HEK293 (cell line): Measurements from ENCODE around the gene MX1.

Experiments
- CTCF ChIA-PET: fragments of 350-600 bp; formaldehyde crosslinking; extraction: SDS; loops from one replicate; lab custom pipeline; 2021; ENCODE audit warnings: antibody characterized with exemption; lab: Yijun Ruan, JAX
- POLR2A ChIA-PET: fragments of 300-600 bp; formaldehyde crosslinking; extraction: SDS; loops from one replicate; lab custom pipeline; 2020; ENCODE audit warnings: antibody characterized with exemption, inconsistent platforms; lab: Yijun Ruan, JAX
- H3K27ac ChIP-seq: fragments of 200-500 bp; sonication (Bioruptor generic); 2 replicates; pipeline ENCODE4 v1.5.1; 2014; ENCODE audit warnings: low read depth, low read length, control low read depth, inconsistent platforms; ENCODE audit errors: extremely low read depth
- H3K36me3 ChIP-seq, 2 experiments: fragments of 200-500 bp in 1 of 2; sonication (Bioruptor generic) in 1 of 2; 1 replicate in 1 of 2; 2 replicates in 1 of 2; pipeline ENCODE4 v1.5.1; 2014 to 2017; ENCODE audit warnings: inconsistent platforms in 2 of 2, low read length in 2 of 2; ENCODE audit not compliant: control insufficient read depth in 2 of 2, insufficient read depth in 1 of 2
- H3K4me1 ChIP-seq: fragments of 200-500 bp; sonication (Bioruptor generic); 2 replicates; pipeline ENCODE4 v1.5.1; 2014; ENCODE audit warnings: mild to moderate bottlenecking, low read length, inconsistent platforms; ENCODE audit not compliant: control insufficient read depth, insufficient read depth
- H3K4me3 ChIP-seq: 2 replicates; pipeline ENCODE4 v1.5.1; 2011; ENCODE audit warnings: low read depth, mild to moderate bottlenecking, control low read depth, low read length, moderate library complexity
- H3K9me3 ChIP-seq: fragments of 200-500 bp; sonication (Bioruptor generic); 2 replicates; pipeline ENCODE4 v1.5.1; 2014; ENCODE audit warnings: low read depth, low read length, inconsistent platforms; ENCODE audit not compliant: control insufficient read depth, insufficient read depth
- BCL11A ChIP-seq: fragments of 450-650 bp; formaldehyde crosslinking; IDR thresholded peaks from 2 replicates; pipeline ENCODE4 v1.5.1; 2016; ENCODE audit warnings: low read depth, missing biosample characterization, missing genetic modification characterization
- SALL2 ChIP-seq: fragments of 450-650 bp; formaldehyde crosslinking; IDR thresholded peaks from 2 replicates; pipeline ENCODE4 v1.5.0; 2017; ENCODE audit warnings: missing biosample characterization, mild to moderate bottlenecking, missing genetic modification characterization, borderline replicate concordance
- ZBTB17 ChIP-seq: fragments of 450-650 bp; formaldehyde crosslinking; IDR thresholded peaks from 2 replicates; pipeline ENCODE4 v1.5.1; 2016; ENCODE audit warnings: missing biosample characterization, missing genetic modification characterization
- ZNF121 ChIP-seq: fragments of 450-650 bp; formaldehyde crosslinking; IDR thresholded peaks from 2 replicates; pipeline ENCODE4 v1.5.1; 2016; ENCODE audit warnings: missing biosample characterization, missing genetic modification characterization
- ZNF140 ChIP-seq: fragments of 450-650 bp; formaldehyde crosslinking; IDR thresholded peaks from 2 replicates; pipeline ENCODE4 v1.5.1; 2016; ENCODE audit warnings: missing biosample characterization, missing genetic modification characterization
- ZNF24 ChIP-seq: fragments of 450-650 bp; formaldehyde crosslinking; IDR thresholded peaks from 2 replicates; pipeline ENCODE4 v1.5.1; 2016; ENCODE audit warnings: missing biosample characterization, missing genetic modification characterization
- ZNF266 ChIP-seq: fragments of 450-650 bp; formaldehyde crosslinking; IDR thresholded peaks from 2 replicates; pipeline ENCODE4 v1.5.1; 2016; ENCODE audit warnings: missing biosample characterization, missing genetic modification characterization, low read depth
- ZNF530 ChIP-seq: fragments of 450-650 bp; formaldehyde crosslinking; IDR thresholded peaks from 2 replicates; pipeline ENCODE4 v1.5.1; 2016; ENCODE audit warnings: low read depth, missing biosample characterization, missing genetic modification characterization
- ZNF560 ChIP-seq: fragments of 450-650 bp; formaldehyde crosslinking; IDR thresholded peaks from 2 replicates; pipeline ENCODE4 v1.5.1; 2017; ENCODE audit warnings: missing biosample characterization, missing genetic modification characterization, borderline replicate concordance
- ZNF792 ChIP-seq: fragments of 450-650 bp; formaldehyde crosslinking; IDR thresholded peaks from 2 replicates; pipeline ENCODE4 v1.5.1; 2016; ENCODE audit warnings: missing biosample characterization, missing genetic modification characterization
- TF ChIP-seq, protein P1 (sequence below): fragments of 450-650 bp; formaldehyde crosslinking; IDR thresholded peaks from 2 replicates; pipeline ENCODE4 v1.5.1; 2016; ENCODE audit warnings: missing biosample characterization, missing genetic modification characterization
- TF ChIP-seq, protein P2 (sequence below): fragments of 450-650 bp; formaldehyde crosslinking; conservative IDR thresholded peaks from 2 replicates; pipeline ENCODE4 v1.5.1; 2016; ENCODE audit warnings: low read depth, missing biosample characterization, missing genetic modification characterization
- TF ChIP-seq, protein P3 (sequence below): fragments of 450-650 bp; formaldehyde crosslinking; IDR thresholded peaks from 2 replicates; pipeline ENCODE4 v1.5.1; 2017; ENCODE audit warnings: missing biosample characterization, missing genetic modification characterization
- TF ChIP-seq, protein P4 (sequence below): fragments of 450-650 bp; IDR thresholded peaks from 2 replicates; pipeline ENCODE4 v1.5.1; 2018; ENCODE audit warnings: missing biosample characterization, mild to moderate bottlenecking, missing genetic modification characterization

MX1 gene

DNA sequence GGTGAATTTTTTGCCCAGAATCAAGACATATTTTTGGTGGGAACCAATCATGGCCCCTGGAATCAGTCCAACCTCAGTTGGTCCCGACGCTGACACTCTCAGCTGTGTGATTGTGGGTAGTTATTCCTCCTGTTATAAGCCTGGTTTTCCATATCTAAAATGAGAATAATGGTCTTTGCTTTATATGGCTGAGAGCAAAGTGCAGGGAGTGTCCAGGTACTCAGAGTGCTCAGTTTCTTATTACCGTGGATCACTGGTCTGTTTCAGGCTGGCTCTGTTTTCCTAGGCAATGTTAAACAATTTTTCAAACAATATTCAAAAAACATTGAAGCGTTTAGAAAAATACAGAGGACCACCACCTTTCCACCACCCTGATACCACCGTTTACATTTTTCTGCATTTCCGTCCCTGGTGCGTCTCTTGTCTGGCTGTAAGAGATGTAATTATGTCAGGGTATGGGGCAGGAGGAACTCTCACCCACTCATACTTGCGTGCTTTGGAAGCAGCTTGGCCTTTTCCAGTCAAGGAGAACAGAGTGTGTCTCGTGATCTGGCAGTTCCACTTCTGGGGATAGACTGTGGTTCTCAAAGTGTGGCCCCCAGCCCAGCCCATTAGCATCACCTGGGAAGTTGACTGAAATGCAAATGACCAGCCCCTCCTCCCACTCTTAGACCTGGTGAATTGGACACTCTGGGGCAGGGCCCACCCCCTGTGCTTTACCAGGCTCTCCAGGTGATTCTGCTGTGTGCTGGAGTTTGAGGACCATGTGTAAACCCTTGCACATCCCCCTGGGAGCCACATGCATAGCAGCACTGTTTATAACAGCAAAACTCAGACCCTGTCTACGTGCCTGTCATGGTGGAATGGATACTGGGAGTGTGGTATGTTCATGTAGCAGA, 6.8 kb downstream of the MX1 start (continued):
- no peak for TF ChIP-seq ZNF266
- TF ChIP-seq, protein P1, sequence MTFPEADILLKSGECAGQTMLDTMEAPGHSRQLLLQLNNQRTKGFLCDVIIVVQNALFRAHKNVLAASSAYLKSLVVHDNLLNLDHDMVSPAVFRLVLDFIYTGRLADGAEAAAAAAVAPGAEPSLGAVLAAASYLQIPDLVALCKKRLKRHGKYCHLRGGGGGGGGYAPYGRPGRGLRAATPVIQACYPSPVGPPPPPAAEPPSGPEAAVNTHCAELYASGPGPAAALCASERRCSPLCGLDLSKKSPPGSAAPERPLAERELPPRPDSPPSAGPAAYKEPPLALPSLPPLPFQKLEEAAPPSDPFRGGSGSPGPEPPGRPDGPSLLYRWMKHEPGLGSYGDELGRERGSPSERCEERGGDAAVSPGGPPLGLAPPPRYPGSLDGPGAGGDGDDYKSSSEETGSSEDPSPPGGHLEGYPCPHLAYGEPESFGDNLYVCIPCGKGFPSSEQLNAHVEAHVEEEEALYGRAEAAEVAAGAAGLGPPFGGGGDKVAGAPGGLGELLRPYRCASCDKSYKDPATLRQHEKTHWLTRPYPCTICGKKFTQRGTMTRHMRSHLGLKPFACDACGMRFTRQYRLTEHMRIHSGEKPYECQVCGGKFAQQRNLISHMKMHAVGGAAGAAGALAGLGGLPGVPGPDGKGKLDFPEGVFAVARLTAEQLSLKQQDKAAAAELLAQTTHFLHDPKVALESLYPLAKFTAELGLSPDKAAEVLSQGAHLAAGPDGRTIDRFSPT (tag by site-specific recombination), result no peak
- TF ChIP-seq, protein P2, sequence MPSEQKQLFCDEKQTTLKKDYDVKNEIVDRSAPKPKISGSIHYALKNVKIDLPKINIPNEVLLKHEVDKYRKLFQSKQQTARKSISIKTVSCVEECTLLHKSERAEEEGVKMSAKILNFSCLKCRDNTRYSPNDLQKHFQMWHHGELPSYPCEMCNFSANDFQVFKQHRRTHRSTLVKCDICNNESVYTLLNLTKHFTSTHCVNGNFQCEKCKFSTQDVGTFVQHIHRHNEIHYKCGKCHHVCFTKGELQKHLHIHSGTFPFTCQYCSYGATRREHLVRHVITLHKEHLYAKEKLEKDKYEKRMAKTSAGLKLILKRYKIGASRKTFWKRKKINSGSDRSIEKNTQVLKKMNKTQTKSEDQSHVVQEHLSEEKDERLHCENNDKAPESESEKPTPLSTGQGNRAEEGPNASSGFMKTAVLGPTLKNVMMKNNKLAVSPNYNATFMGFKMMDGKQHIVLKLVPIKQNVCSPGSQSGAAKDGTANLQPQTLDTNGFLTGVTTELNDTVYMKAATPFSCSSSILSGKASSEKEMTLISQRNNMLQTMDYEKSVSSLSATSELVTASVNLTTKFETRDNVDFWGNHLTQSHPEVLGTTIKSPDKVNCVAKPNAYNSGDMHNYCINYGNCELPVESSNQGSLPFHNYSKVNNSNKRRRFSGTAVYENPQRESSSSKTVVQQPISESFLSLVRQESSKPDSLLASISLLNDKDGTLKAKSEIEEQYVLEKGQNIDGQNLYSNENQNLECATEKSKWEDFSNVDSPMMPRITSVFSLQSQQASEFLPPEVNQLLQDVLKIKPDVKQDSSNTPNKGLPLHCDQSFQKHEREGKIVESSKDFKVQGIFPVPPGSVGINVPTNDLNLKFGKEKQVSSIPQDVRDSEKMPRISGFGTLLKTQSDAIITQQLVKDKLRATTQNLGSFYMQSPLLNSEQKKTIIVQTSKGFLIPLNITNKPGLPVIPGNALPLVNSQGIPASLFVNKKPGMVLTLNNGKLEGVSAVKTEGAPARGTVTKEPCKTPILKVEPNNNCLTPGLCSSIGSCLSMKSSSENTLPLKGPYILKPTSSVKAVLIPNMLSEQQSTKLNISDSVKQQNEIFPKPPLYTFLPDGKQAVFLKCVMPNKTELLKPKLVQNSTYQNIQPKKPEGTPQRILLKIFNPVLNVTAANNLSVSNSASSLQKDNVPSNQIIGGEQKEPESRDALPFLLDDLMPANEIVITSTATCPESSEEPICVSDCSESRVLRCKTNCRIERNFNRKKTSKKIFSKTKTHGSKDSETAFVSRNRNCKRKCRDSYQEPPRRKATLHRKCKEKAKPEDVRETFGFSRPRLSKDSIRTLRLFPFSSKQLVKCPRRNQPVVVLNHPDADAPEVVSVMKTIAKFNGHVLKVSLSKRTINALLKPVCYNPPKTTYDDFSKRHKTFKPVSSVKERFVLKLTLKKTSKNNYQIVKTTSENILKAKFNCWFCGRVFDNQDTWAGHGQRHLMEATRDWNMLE (tag by site-specific recombination), result no peak
- TF ChIP-seq SALL2 (tag by site-specific recombination), result no peak
- no peak for TF ChIP-seq ZNF792
- no peak for TF ChIP-seq ZNF530 (tag by site-specific recombination)
- TF ChIP-seq ZNF560, result no peak

DNA sequence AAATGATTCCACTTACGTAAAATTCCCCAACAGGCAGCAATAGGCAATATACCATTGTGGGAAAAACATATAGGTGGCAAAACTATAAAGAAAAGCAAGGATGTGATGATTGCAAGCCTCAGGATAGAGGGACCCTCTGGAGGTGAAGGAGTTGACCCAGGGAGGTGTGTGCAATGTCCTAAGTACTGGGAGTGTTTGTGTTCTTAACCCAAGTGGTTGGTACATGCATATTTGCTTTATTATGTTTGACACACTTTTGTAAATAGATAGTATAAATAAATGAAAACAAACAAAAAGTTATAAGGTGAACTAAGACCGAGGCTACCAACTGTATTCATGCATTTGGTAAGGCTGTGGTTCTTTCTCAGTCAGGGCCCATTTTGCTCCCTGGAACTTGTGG, 7.5 kb downstream of the MX1 start:
- CTCF ChIA-PET, result no interaction called here
- TF ChIP-seq, protein P3, sequence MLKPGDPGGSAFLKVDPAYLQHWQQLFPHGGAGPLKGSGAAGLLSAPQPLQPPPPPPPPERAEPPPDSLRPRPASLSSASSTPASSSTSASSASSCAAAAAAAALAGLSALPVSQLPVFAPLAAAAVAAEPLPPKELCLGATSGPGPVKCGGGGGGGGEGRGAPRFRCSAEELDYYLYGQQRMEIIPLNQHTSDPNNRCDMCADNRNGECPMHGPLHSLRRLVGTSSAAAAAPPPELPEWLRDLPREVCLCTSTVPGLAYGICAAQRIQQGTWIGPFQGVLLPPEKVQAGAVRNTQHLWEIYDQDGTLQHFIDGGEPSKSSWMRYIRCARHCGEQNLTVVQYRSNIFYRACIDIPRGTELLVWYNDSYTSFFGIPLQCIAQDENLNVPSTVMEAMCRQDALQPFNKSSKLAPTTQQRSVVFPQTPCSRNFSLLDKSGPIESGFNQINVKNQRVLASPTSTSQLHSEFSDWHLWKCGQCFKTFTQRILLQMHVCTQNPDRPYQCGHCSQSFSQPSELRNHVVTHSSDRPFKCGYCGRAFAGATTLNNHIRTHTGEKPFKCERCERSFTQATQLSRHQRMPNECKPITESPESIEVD (tag by site-specific recombination), result no peak
- TF ChIP-seq, protein P2 (tag by site-specific recombination), result no peak
- TF ChIP-seq, protein P4, sequence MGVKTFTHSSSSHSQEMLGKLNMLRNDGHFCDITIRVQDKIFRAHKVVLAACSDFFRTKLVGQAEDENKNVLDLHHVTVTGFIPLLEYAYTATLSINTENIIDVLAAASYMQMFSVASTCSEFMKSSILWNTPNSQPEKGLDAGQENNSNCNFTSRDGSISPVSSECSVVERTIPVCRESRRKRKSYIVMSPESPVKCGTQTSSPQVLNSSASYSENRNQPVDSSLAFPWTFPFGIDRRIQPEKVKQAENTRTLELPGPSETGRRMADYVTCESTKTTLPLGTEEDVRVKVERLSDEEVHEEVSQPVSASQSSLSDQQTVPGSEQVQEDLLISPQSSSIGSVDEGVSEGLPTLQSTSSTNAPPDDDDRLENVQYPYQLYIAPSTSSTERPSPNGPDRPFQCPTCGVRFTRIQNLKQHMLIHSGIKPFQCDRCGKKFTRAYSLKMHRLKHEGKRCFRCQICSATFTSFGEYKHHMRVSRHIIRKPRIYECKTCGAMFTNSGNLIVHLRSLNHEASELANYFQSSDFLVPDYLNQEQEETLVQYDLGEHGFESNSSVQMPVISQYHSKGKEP (tag by site-specific recombination), result no peak
- TF ChIP-seq BCL11A (no peak), ZNF24 (no peak), ZNF140 (tag by site-specific recombination) (no peak), ZNF121 (tag by site-specific recombination) (no peak), ZBTB17 (tag by site-specific recombination) (no peak)
- H3K4me3 ChIP-seq, result no peak overlapping the region
- H3K27ac ChIP-seq, result no peak overlapping the region
- H3K9me3 ChIP-seq, result no peaks in the 10 kb centered on the region
- no peaks in the 10 kb centered on the region for H3K4me1 ChIP-seq
- H3K36me3 ChIP-seq, result peaks cover 0 to 6% of the 10 kb centered on the region in 2 experiments; a peak in 1 of 3 replicates
- POLR2A ChIA-PET, result no interaction called here
